ENCODE measurements around the gene MUC20. TPM values are rescaled to one million over a fixed set of nuclear protein-coding genes. Genes with fewer than 3 reads are reported as not detected.
"Not testable (repeated sequence)": the region's sequence is repeated elsewhere in the genome, so short reads cannot be mapped to it uniquely, and the experiment has no call there.

Gene MUC20
- total RNA-seq, 6 donors from 2014 or later: 10.1 to 39.8 (median 15.2) TPM

DNA sequence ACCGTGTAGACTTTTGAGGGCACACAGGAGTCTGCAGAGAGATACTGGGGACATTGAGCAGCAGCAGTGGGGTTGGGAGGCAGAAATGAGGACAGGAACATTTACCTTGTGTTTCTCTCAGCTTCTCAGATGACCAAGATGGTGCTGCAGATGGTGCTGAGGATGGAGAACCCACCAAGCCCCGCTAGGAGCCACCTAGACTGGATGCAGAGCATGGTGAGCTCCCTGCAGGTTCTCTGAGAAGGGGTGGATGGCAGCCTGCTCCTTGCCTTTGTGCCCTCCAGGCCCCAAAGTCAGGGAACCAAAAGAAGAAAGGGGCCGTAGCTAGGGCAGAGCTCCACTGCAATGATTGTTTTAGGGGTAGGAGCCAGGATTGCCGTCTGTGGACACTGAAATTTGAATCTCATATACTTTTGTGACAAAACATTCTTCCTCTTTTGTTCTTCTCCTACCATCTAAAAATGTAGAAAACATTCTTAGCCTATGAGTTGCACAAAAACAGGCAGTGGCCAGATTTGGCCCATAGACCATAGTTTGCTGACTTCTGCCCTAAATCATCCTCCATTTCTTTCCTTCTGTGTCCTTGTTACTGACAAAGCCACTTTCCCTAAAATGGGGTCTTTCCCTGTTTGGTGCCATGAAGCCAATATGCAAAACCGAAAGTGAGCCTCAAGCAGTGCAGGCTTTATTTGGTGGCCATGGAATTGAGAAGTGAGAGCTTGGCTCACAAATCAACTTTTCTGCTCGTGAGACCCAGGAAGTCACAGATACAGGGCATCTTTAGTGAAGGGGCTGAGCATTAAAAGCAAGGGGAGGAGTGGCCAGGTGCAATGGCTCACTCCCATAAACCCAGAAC is 11.9 kb upstream of the MUC20 start:
- Histone ChIP-seq H3K4me3 (no peak overlapping the region), H3K9me3 (no peaks in the 10 kb centered on the region), H3K27me3 (no peaks in the 10 kb centered on the region), H3K27ac (no peak overlapping the region), H3K4me1 (no peaks in the 10 kb centered on the region), H3K36me3 (peaks cover 0 to 39% (median 25%) of the 10 kb centered on the region in 4 donors)
- TF ChIP-seq, protein P1, sequence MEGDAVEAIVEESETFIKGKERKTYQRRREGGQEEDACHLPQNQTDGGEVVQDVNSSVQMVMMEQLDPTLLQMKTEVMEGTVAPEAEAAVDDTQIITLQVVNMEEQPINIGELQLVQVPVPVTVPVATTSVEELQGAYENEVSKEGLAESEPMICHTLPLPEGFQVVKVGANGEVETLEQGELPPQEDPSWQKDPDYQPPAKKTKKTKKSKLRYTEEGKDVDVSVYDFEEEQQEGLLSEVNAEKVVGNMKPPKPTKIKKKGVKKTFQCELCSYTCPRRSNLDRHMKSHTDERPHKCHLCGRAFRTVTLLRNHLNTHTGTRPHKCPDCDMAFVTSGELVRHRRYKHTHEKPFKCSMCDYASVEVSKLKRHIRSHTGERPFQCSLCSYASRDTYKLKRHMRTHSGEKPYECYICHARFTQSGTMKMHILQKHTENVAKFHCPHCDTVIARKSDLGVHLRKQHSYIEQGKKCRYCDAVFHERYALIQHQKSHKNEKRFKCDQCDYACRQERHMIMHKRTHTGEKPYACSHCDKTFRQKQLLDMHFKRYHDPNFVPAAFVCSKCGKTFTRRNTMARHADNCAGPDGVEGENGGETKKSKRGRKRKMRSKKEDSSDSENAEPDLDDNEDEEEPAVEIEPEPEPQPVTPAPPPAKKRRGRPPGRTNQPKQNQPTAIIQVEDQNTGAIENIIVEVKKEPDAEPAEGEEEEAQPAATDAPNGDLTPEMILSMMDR (IDR thresholded peaks at IDR 0.05): no peak
- TF ChIP-seq EP300 (IDR thresholded peaks at IDR 0.05): no peak
- no peak for TF ChIP-seq POLR2A (IDR thresholded peaks at IDR 0.05)
- no peak for TF ChIP-seq POLR2AphosphoS5 (IDR thresholded peaks at IDR 0.05)
- WGBS, 2 donors: 85 to 91% methylated on average over 6 of the region's 6 CpGs
- DNase-seq (no peak), ATAC-seq (ENCODE audit: low FRiP score in 2 of 2) (peak in 1 of 2 donors; percentile 30)

DNA sequence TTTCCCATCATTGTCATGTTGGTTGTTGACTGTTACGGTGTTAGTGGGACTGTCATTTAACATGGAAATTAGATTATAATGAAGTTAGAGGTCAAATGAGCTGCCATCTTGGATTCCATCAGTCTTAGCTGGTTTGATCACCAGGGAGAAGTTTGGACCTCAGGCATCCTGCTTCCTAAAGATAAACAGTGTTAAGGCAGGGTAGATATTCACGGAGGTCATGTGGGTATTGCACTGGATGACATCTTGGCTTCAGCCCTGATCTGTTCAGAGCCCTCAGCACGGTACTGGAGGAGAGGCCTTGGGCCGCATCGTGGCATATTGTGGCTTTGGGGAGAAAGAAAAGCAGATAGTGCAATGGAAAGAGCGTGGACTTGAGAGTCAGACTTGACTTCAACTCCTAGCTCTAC is 11.1 kb upstream of the MUC20 start:
- H3K4me1 ChIP-seq: no peaks in the 10 kb centered on the region
- no peak overlapping the region for H3K4me3 ChIP-seq
- TF ChIP-seq, protein P1 (IDR thresholded peaks at IDR 0.05): no peak
- TF ChIP-seq EP300 (IDR thresholded peaks at IDR 0.05) (no peak), POLR2AphosphoS5 (IDR thresholded peaks at IDR 0.05) (no peak), POLR2A (IDR thresholded peaks at IDR 0.05) (no peak)
- no peak overlapping the region for H3K27ac ChIP-seq
- 95% methylated on average over 6 of the region's 6 CpGs for WGBS, 2 donors
- no peak for ATAC-seq (ENCODE audit: low FRiP score in 2 of 2)
- no peaks in the 10 kb centered on the region for H3K9me3 ChIP-seq
- no peaks in the 10 kb centered on the region for H3K27me3 ChIP-seq
- no peak for DNase-seq
- peaks cover 0 to 44% (median 29%) of the 10 kb centered on the region in 4 donors for H3K36me3 ChIP-seq

DNA sequence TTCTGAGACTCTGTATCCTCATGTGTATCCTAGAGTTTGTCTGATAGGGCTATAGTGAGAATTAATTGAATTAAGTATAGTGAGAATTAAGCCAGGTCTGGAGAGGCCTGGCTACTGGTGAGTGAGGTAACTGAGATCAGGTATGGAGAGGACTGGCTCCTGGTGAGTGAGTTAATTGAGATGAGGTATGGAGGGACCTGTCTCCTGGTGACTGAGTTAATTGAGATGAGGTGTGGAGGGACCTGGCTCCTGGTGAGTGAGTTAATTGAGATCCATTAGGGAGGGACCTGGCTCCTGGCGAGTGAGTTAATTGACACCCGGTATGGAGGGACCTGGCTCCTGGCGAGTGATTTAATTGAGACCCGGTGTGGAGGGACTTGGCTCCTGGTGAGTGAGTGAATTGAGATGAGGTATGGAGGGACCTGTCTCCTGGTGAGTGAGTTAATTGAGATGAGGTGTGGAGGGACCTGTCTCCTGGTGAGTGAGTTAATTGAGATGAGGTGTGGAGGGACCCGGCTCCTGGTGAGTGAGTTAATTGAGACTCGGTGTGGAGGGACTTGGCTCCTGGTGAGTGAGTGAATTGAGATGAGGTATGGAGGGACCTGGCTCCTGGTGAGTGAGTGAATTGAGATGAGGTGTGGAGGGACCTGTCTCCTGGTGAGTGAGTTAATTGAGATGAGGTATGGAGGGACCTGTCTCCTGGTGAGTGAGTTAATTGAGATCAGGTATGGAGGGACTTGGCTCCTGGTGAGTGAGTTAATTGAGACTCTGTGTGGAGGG is 10.5 kb upstream of the MUC20 start:
- 60 to 64% methylated on average over 6 of the region's 6 CpGs for WGBS, 2 donors
- ATAC-seq (ENCODE audit: low FRiP score in 2 of 2); DNase-seq; H3K4me1 ChIP-seq; H3K4me3 ChIP-seq; H3K9me3 ChIP-seq; H3K27me3 ChIP-seq; H3K27ac ChIP-seq: not testable (repeated sequence)
- H3K36me3 ChIP-seq: peaks cover 0 to 49% (median 35%) of the 10 kb centered on the region in 4 donors

DNA sequence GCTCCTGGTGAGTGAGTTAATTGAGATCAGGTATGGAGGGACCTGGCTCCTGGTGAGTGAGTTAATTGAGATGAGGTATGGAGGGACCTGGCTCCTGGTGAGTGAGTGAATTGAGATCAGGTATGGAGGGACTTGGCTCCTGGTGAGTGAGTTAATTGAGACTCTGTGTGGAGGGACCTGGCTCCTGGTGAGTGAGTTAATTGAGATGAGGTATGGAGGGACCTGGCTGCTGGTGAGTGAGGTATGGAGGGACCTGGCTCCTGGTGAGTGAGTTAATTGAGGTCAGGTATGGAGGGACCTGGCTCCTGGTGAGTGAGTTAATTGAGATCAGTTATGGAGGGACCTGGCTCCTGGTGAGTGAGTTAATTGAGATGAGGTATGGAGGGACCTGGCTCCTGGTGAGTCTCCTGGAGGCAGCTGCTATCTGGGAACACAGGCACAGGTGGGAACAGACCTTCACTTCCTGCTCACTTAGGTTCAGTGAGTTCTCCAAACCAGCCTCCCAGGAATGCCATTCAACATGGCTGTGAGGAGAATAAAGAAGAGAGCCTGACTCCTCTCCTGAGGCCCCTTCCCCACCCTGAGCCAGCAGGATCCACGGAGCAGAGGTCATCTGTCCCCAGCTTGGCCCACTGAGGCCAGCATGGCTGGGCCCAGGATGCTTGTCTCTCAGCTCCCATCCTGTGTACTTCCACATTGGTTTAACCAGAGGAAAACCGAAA is 9.5 kb upstream of the MUC20 start:
- WGBS, 2 donors: 71 to 77% methylated on average over 2 of the region's 2 CpGs
- H3K4me1 ChIP-seq; H3K4me3 ChIP-seq; H3K9me3 ChIP-seq; H3K27ac ChIP-seq; ATAC-seq (ENCODE audit: low FRiP score in 2 of 2); H3K27me3 ChIP-seq; DNase-seq: not testable (repeated sequence)
- H3K36me3 ChIP-seq: peaks cover 0 to 56% (median 36%) of the 10 kb centered on the region in 4 donors

DNA sequence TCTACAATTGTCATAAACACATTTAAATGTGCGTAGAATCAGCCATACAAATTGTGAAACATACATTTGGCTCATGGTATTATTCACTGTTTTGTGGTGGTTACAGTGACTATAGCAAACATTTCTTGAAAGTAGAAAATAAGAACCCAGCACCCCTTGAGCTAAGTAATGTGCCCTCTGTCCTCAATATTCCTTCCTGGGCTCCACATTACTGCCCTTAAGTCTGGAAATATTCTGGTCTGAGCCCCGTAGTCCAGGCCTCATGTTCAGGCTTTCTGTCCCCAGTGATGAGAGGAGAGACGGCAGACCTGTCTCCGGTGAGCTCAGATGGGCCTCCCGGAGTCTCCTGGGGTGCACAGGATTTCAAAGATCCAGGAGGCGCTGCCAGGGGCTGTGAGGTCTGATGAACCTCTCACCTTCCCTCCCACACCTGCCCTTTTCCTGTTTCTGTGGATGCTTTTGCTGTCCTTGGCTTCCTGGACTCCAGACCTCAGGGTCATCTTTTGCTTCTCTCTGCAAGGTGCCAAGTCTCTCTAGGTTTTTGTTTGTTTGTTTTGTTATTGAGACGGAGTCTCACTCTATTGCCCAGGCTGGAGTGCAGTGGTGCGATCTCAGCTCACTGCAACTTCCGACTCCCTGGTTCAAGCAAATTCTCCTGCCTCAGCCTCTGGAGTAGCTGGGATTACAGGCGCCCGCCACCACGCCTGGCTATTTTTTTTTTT is 8.8 kb upstream of the MUC20 start:
- Histone ChIP-seq H3K27me3 (no peaks in the 10 kb centered on the region), H3K36me3 (peaks cover 0 to 56% (median 36%) of the 10 kb centered on the region in 4 donors), H3K4me3 (no peak overlapping the region), H3K4me1 (no peaks in the 10 kb centered on the region), H3K9me3 (no peaks in the 10 kb centered on the region), H3K27ac (no peak overlapping the region)
- no peak for DNase-seq
- 87 to 88% methylated on average over 12 of the region's 12 CpGs for WGBS, 2 donors
- no peak for TF ChIP-seq POLR2AphosphoS5 (IDR thresholded peaks at IDR 0.05)
- no peak for TF ChIP-seq POLR2A (IDR thresholded peaks at IDR 0.05)
- TF ChIP-seq, protein P1 (IDR thresholded peaks at IDR 0.05): no peak
- TF ChIP-seq EP300 (IDR thresholded peaks at IDR 0.05): no peak
- no peak for ATAC-seq (ENCODE audit: low FRiP score in 2 of 2)

DNA sequence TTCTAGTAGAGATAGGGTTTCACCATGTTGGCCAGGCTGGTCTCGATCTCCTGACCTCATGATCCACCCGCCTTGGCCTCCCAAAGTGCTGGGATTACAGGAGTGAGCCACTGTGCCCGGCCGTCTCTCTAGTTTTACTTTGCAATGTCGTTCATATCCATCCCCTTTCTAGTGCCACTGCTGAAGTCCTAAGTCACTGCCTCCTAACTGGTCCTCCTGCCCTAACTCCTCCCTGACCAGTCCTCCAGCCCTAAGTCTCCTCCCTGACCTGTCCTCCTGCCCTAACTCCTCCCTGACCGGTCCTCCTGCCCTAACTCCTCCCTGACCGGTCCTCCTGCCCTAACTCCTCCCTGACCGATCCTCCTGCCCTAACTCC is 8.3 kb upstream of the MUC20 start:
- not testable (repeated sequence) for DNase-seq; H3K27me3 ChIP-seq; H3K4me3 ChIP-seq; H3K27ac ChIP-seq; H3K9me3 ChIP-seq; H3K4me1 ChIP-seq; ATAC-seq (ENCODE audit: low FRiP score in 2 of 2)
- WGBS, 2 donors: 74 to 87% methylated on average over 7 to 8 of the region's 8 CpGs
- H3K36me3 ChIP-seq: peaks cover 0 to 56% (median 36%) of the 10 kb centered on the region in 4 donors

DNA sequence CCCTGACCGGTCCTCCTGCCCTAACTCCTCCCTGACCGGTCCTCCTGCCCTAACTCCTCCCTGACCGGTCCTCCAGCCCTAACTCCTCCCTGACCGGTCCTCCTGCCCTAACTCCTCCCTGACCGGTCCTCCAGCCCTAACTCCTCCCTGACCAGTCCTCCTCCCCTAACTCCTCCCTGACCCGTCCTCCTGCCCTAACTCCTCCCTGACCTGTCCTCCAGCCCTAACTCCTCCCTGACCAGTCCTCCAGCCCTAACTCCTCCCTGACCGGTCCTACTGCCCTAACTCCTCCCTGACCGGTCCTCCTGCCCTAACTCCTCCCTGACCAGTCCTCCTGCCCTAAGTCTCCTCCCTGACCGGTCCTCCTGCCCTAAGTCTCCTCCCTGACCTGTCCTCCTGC is 7.6 kb upstream of the MUC20 start:
- not testable (repeated sequence) for H3K4me1 ChIP-seq; H3K27me3 ChIP-seq; H3K4me3 ChIP-seq; ATAC-seq (ENCODE audit: low FRiP score in 2 of 2); DNase-seq; H3K27ac ChIP-seq; H3K9me3 ChIP-seq
- peaks cover 0 to 54% (median 35%) of the 10 kb centered on the region in 4 donors for H3K36me3 ChIP-seq
- 19 to 42% methylated on average over 5 to 6 of the region's 9 CpGs for WGBS, 2 donors
